ENCODE data around the gene ZNF277. TPM values are rescaled to one million over a fixed set of nuclear protein-coding genes. Genes with fewer than 3 reads are reported as not detected.

ZNF277 gene
- total and polyA plus RNA-seq, 2 donors (not counting 3 experiments of a cell fraction or from before 2014, with no cell fraction given), result 7.8 to 22.6 TPM

- Histone ChIP-seq H3K79me2 (ENCODE audit: control insufficient read depth, insufficient read depth, low read length) (no peaks in the 10 kb centered on the region), H2AFZ (ENCODE audit: low read depth, low read length) (no peak overlapping the region), H3K9me1 (replicated peaks; ENCODE audit: control insufficient read depth, extremely low read depth, insufficient read depth, low read length) (no peaks in the 10 kb centered on the region), H3K27me3 (ENCODE audit: control insufficient read depth in 2 of 2, insufficient read depth in 2 of 2, low read length in 2 of 2) (no peaks in the 10 kb centered on the region), H3K27ac (ENCODE audit: insufficient read depth, low read depth, low read length) (no peak overlapping the region), H3K4me2 (ENCODE audit: insufficient read depth, low read length) (no peak overlapping the region), H3K4me1 (ENCODE audit: control insufficient read depth, extremely low read depth, insufficient read depth, low read length) (no peaks in the 10 kb centered on the region), H3K4me3 (replicated peaks in 1 of 3; ENCODE audit: insufficient read depth in 1 of 3, low read depth in 1 of 3, low read length in 3 of 3) (no peak overlapping the region), H4K20me1 (replicated peaks; ENCODE audit: control insufficient read depth, extremely low read depth, insufficient read depth, low read length) (no peaks in the 10 kb centered on the region), H3K9me3 (replicated peaks; ENCODE audit: control insufficient read depth, insufficient read depth, low read length) (no peaks in the 10 kb centered on the region), H3K36me3 (ENCODE audit: control insufficient read depth in 2 of 2, extremely low read depth in 1 of 2, insufficient read depth in 2 of 2, low read length in 2 of 2) (no peaks in the 10 kb centered on the region), H3K9ac (replicated peaks; ENCODE audit: extremely low read depth, insufficient read depth, low read length) (no peak overlapping the region)
- DNase-seq (ENCODE audit: low read depth, low spot score) (no peak), FAIRE-seq (no peak)
- ChIA-PET CTCF (no interaction called here), POLR2A (no interaction called here)
- dilution Hi-C loops (cut with MboI; ENCODE audit: extremely low pct_ligation_motif_present, low sequenced_read_pairs), result no loop called here
- TF ChIP-seq POLR2A (IDR thresholded peaks at IDR 0.05; ENCODE audit: low read depth, low read length), result no peak
- intact Hi-C loops (cut with micrococcal nuclease), result no loop called here
- BruUV-seq (replicated peaks), result no TSS peak
Measured at GRCh38 chr7:112377593-112377992, 171.1 kb downstream of the ZNF277 start.

GRCh38 chr7:112381311-112382091, 175.0 kb downstream of the ZNF277 start:
- FAIRE-seq, result no peak
- DNase-seq (ENCODE audit: low read depth, low spot score), result no peak
- no peak overlapping the region for H3K4me2 ChIP-seq (ENCODE audit: insufficient read depth, low read length)
- dilution Hi-C loops (cut with MboI; ENCODE audit: extremely low pct_ligation_motif_present, low sequenced_read_pairs) (no loop called here), intact Hi-C loops (cut with micrococcal nuclease) (no loop called here)
- no peak overlapping the region for H3K4me3 ChIP-seq (replicated peaks in 1 of 3; ENCODE audit: insufficient read depth in 1 of 3, low read depth in 1 of 3, low read length in 3 of 3)
- H4K20me1 ChIP-seq (replicated peaks; ENCODE audit: control insufficient read depth, extremely low read depth, insufficient read depth, low read length), result no peaks in the 10 kb centered on the region
- H2AFZ ChIP-seq (ENCODE audit: low read depth, low read length), result no peak overlapping the region
- no peaks in the 10 kb centered on the region for H3K9me1 ChIP-seq (replicated peaks; ENCODE audit: control insufficient read depth, extremely low read depth, insufficient read depth, low read length)
- no peaks in the 10 kb centered on the region for H3K79me2 ChIP-seq (ENCODE audit: control insufficient read depth, insufficient read depth, low read length)
- no peaks in the 10 kb centered on the region for H3K36me3 ChIP-seq (ENCODE audit: control insufficient read depth in 2 of 2, extremely low read depth in 1 of 2, insufficient read depth in 2 of 2, low read length in 2 of 2)
- ChIA-PET CTCF (interaction anchor here (1.1 kb wide), 1 partner anchor 14 kb away, joined by 3 read pairs; no protein-coding TSS in a partner anchor), POLR2A (no interaction called here)
- no TSS peak for BruUV-seq (replicated peaks)
- H3K9me3 ChIP-seq (replicated peaks; ENCODE audit: control insufficient read depth, insufficient read depth, low read length), result no peaks in the 10 kb centered on the region
- H3K27ac ChIP-seq (ENCODE audit: insufficient read depth, low read depth, low read length), result no peak overlapping the region
- TF ChIP-seq POLR2A (IDR thresholded peaks at IDR 0.05; ENCODE audit: low read depth, low read length) (no peak), FOS (IDR thresholded peaks at IDR 0.05; ENCODE audit: borderline replicate concordance, insufficient read depth, low read length) (no peak), EZH2 (IDR thresholded peaks at IDR 0.05; ENCODE audit: borderline replicate concordance, low read depth, low read length, severe bottlenecking) (no peak), GATA2 (IDR thresholded peaks at IDR 0.05; ENCODE audit: insufficient read depth, insufficient read length, low read depth, low read length) (no peak), POLR2AphosphoS5 (IDR thresholded peaks at IDR 0.05; ENCODE audit: insufficient read depth, low read depth, low read length) (no peak)
- no peaks in the 10 kb centered on the region for H3K27me3 ChIP-seq (ENCODE audit: control insufficient read depth in 2 of 2, insufficient read depth in 2 of 2, low read length in 2 of 2)
- H3K4me1 ChIP-seq (ENCODE audit: control insufficient read depth, extremely low read depth, insufficient read depth, low read length), result no peaks in the 10 kb centered on the region
- no peak overlapping the region for H3K9ac ChIP-seq (replicated peaks; ENCODE audit: extremely low read depth, insufficient read depth, low read length)

Data from endothelial cell of umbilical vein (primary cell).